H1 (cell line): Measurements from ENCODE around the gene NDC1. TPM values are rescaled to one million over a fixed set of nuclear protein-coding genes. Genes with fewer than 3 reads are reported as not detected.

Experiments
- CHD7 ChIP-seq: fragments of 300-600 bp; sonication (generic); IDR thresholded peaks from 2 replicates; pipeline ENCODE4 v1.7.1; 2012; ENCODE audit warnings: low read length, moderate library complexity, mild to moderate bottlenecking, inconsistent platforms; ENCODE audit not compliant: insufficient replicate concordance
- polyA plus RNA-seq, 7 experiments: library from polyadenylated mRNA; depleted of rRNA in 3 of 7; stranded (reverse) in 5 of 7; unstranded in 2 of 7; fragments of >200 nt in 5 of 7; fragments of 200-250 nt in 2 of 7; gene quantifications; 1 replicate in 5 of 7; 2 replicates in 1 of 7; 4 replicates in 1 of 7; pipeline versions ENCODE4 v1.2.1 to v1.2.3, GENCODE V29; 2011 to 2013; ENCODE audit warnings: missing spikeins in 2 of 7, mixed read lengths in 2 of 7
- total RNA-seq: library from RNA; stranded (reverse); fragmentation: NEBNext Ultra II Directional; extraction: Animal tissue kit (Norgen Biotek cat#: 25700); gene quantifications from 2 replicates; pipeline ENCODE4 v1.2.1, GENCODE V29; 2021

NDC1 gene
- total and polyA plus RNA-seq, 2 of the 8 experiments (the other 6 are each of a cell fraction or from before 2014, with no cell fraction given), result 62.9 to 66.1 TPM

- no peak for TF ChIP-seq CHD7
These were observed 98.9 kb downstream of the NDC1 start, which contains the start of gene GLIS1 (continued) for GRCh38 chr1:53739109-53739681.
